ENCODE results near the gene BRME1.

BRME1 gene
- 0 to 4.4 (median 2.6) reads per million in 9 experiments for total RNA-seq

- Mint-ChIP-seq H3K4me3 (peak within 1 kb of the TSS; percentile 85 to 87), H3K27ac (peak within 1 kb of the TSS; percentile 68 to 86), H3K36me3 (ENCODE audit: insufficient read depth) (peaks cover 19% of the 10 kb centered on the region), H3K27me3 (no peaks in the 10 kb centered on the region), H3K9me3 (no peaks in the 10 kb centered on the region), H3K4me1 (ENCODE audit: low read depth in 2 of 2) (peaks cover 14 to 16% of the 10 kb centered on the region in 2 donors)
- DNase-seq (peak; percentile 93 to 95 (median 93)), ATAC-seq (replicated peaks) (peak; percentile 99)
These were observed at the start of gene BRME1, which contains the start of gene CC2D1A for GRCh38 chr19:13905634-13906520. Gene BRME1 (minus strand): TSS chr19:13906117. CDS start chr19:13904892, 1,225 bp downstream. Gene CC2D1A (plus strand): TSS chr19:13906201. CDS start chr19:13906442, 241 bp downstream.

GRCh38 chr19:13954185-13954584, 48.3 kb upstream of the BRME1 start:
- ATAC-seq (replicated peaks) (no peak), DNase-seq (no peak)
- peaks cover 15 to 19% of the 10 kb centered on the region in 2 donors for H3K4me1 Mint-ChIP-seq (ENCODE audit: low read depth in 2 of 2)
- no peaks in the 10 kb centered on the region for H3K9me3 Mint-ChIP-seq
- H3K4me3 Mint-ChIP-seq = peak overlapping the region; percentile 97 to 98
- H3K27me3 Mint-ChIP-seq = no peaks in the 10 kb centered on the region
- H3K36me3 Mint-ChIP-seq (ENCODE audit: insufficient read depth) = peaks cover 58% of the 10 kb centered on the region
- H3K27ac Mint-ChIP-seq = peak overlapping the region; percentile 76 to 97

GRCh38 chr19:13952931-13953531, 47.1 kb upstream of the BRME1 start:
- Mint-ChIP-seq H3K27ac (peak overlapping the region; percentile 76 to 97), H3K4me1 (ENCODE audit: low read depth in 2 of 2) (peaks cover 15 to 19% of the 10 kb centered on the region in 2 donors), H3K27me3 (no peaks in the 10 kb centered on the region), H3K36me3 (ENCODE audit: insufficient read depth) (peaks cover 55% of the 10 kb centered on the region), H3K9me3 (no peaks in the 10 kb centered on the region), H3K4me3 (peak overlapping the region; percentile 97 to 98)
- no peak for DNase-seq
- no peak for ATAC-seq (replicated peaks)

GRCh38 chr19:13952154-13952930, 46.4 kb upstream of the BRME1 start, which contains the start of gene DCAF15:
Gene DCAF15 (plus strand): TSS chr19:13952509. CDS start chr19:13952513, 4 bp downstream.
- H3K4me3 Mint-ChIP-seq = peak within 1 kb of the TSS; percentile 97 to 98

GRCh38 chr19:13951799-13952153, 45.9 kb upstream of the BRME1 start:
- Mint-ChIP-seq H3K36me3 (ENCODE audit: insufficient read depth) (peaks cover 42% of the 10 kb centered on the region), H3K4me1 (ENCODE audit: low read depth in 2 of 2) (peaks cover 15 to 19% of the 10 kb centered on the region in 2 donors), H3K9me3 (no peaks in the 10 kb centered on the region), H3K4me3 (peak overlapping the region; percentile 97 to 98), H3K27me3 (no peaks in the 10 kb centered on the region), H3K27ac (peak overlapping the region; percentile 97 to 98)
- ATAC-seq (replicated peaks) = peak; percentile 8
- no peak for DNase-seq

More at GRCh38 chr19:13952154-13952930, 46.4 kb upstream of the BRME1 start, which contains the start of gene DCAF15:
- Mint-ChIP-seq H3K4me1 (ENCODE audit: low read depth in 2 of 2) (peaks cover 15 to 19% of the 10 kb centered on the region in 2 donors), H3K27ac (peak within 1 kb of the TSS; percentile 97 to 98), H3K36me3 (ENCODE audit: insufficient read depth) (peaks cover 48% of the 10 kb centered on the region), H3K27me3 (no peaks in the 10 kb centered on the region), H3K9me3 (no peaks in the 10 kb centered on the region)
- ATAC-seq (replicated peaks) = peak; percentile 96
- DNase-seq = peak; percentile 97 to 99 (median 98)

GRCh38 chr19:13951043-13951442, 45.1 kb upstream of the BRME1 start:
- DNase-seq (no peak), ATAC-seq (replicated peaks) (no peak)
- H3K4me1 Mint-ChIP-seq (ENCODE audit: low read depth in 2 of 2) = peaks cover 15 to 19% of the 10 kb centered on the region in 2 donors
- no peaks in the 10 kb centered on the region for H3K27me3 Mint-ChIP-seq
- no peaks in the 10 kb centered on the region for H3K9me3 Mint-ChIP-seq
- no peak overlapping the region for H3K27ac Mint-ChIP-seq
- H3K4me3 Mint-ChIP-seq = no peak overlapping the region
- peaks cover 42% of the 10 kb centered on the region for H3K36me3 Mint-ChIP-seq (ENCODE audit: insufficient read depth)

- H3K4me1 Mint-ChIP-seq (ENCODE audit: low read depth in 2 of 2) = peaks cover 0 to under 1% of the 10 kb centered on the region in 2 donors
- H3K27ac Mint-ChIP-seq = no peak overlapping the region
- no peaks in the 10 kb centered on the region for H3K9me3 Mint-ChIP-seq
- peaks cover 5% of the 10 kb centered on the region for H3K36me3 Mint-ChIP-seq (ENCODE audit: insufficient read depth)
- H3K4me3 Mint-ChIP-seq = no peak overlapping the region
- no peaks in the 10 kb centered on the region for H3K27me3 Mint-ChIP-seq
- DNase-seq (no peak), ATAC-seq (replicated peaks) (no peak)
These were observed 40.5 kb upstream of the BRME1 start for GRCh38 chr19:13946414-13946813.

GRCh38 chr19:13942023-13942684, 36.2 kb upstream of the BRME1 start:
- Mint-ChIP-seq H3K27me3 (peaks cover 6 to 7% of the 10 kb centered on the region in 2 donors), H3K36me3 (ENCODE audit: insufficient read depth) (no peaks in the 10 kb centered on the region), H3K4me1 (ENCODE audit: low read depth in 2 of 2) (peaks cover 0 to 4% of the 10 kb centered on the region in 2 donors), H3K9me3 (no peaks in the 10 kb centered on the region), H3K27ac (no peak overlapping the region), H3K4me3 (no peak overlapping the region)
- no peak for ATAC-seq (replicated peaks)
- no peak for DNase-seq

GRCh38 chr19:13938301-13939064, 32.6 kb upstream of the BRME1 start, which contains the start of gene PODNL1:
Gene PODNL1 (minus strand): TSS chr19:13938417. CDS start chr19:13938181, 236 bp downstream.
- no peaks in the 10 kb centered on the region for H3K36me3 Mint-ChIP-seq (ENCODE audit: insufficient read depth)
- H3K27ac Mint-ChIP-seq = no peak within 1 kb of the TSS
- no peak within 1 kb of the TSS for H3K4me3 Mint-ChIP-seq
- H3K9me3 Mint-ChIP-seq = no peaks in the 10 kb centered on the region
- DNase-seq (no peak), ATAC-seq (replicated peaks) (no peak)
- H3K27me3 Mint-ChIP-seq = peaks cover 6 to 10% of the 10 kb centered on the region in 2 donors
- peaks cover 0 to 4% of the 10 kb centered on the region in 2 donors for H3K4me1 Mint-ChIP-seq (ENCODE audit: low read depth in 2 of 2)

GRCh38 chr19:13937479-13938300, 31.8 kb upstream of the BRME1 start:
- Mint-ChIP-seq H3K4me3 (no peak overlapping the region), H3K36me3 (ENCODE audit: insufficient read depth) (no peaks in the 10 kb centered on the region), H3K27me3 (peaks cover 6 to 10% of the 10 kb centered on the region in 2 donors), H3K4me1 (ENCODE audit: low read depth in 2 of 2) (peaks cover 0 to 4% of the 10 kb centered on the region in 2 donors), H3K27ac (no peak overlapping the region), H3K9me3 (no peaks in the 10 kb centered on the region)
- ATAC-seq (replicated peaks) (no peak), DNase-seq (no peak)

- Mint-ChIP-seq H3K36me3 (ENCODE audit: insufficient read depth) (no peaks in the 10 kb centered on the region), H3K27me3 (peaks cover 6 to 10% of the 10 kb centered on the region in 2 donors), H3K4me1 (ENCODE audit: low read depth in 2 of 2) (peaks cover 0 to 4% of the 10 kb centered on the region in 2 donors), H3K27ac (no peak overlapping the region), H3K4me3 (no peak overlapping the region), H3K9me3 (no peaks in the 10 kb centered on the region)
- ATAC-seq (replicated peaks) (no peak), DNase-seq (no peak)
These were observed 30.0 kb upstream of the BRME1 start for GRCh38 chr19:13935765-13936510.

All from effector memory CD8-positive, alpha-beta T cell (primary cell).